ENCODE measurements around the gene SPATA45. TPM values are rescaled to one million over a fixed set of nuclear protein-coding genes. Genes with fewer than 3 reads are reported as not detected.

Gene SPATA45
- total and polyA plus RNA-seq, 4 donors: 0.28 TPM; not detected in 3

GRCh38 chr1:212825798-212826452, 21.5 kb downstream of the SPATA45 start:
- H3K36me3 ChIP-seq (ENCODE audit: control insufficient read depth in 4 of 4, insufficient read depth in 3 of 4, low read depth in 1 of 4, low read length in 3 of 4): no peaks in the 10 kb centered on the region
- WGBS: 96% methylated on average over 6 of the region's 6 CpGs
- no peaks in the 10 kb centered on the region for H3K27me3 ChIP-seq (ENCODE audit: control insufficient read depth in 4 of 4, insufficient read depth in 4 of 4, low read length in 3 of 4)
- H3K9ac ChIP-seq (ENCODE audit: low read depth in 1 of 2, low read length in 2 of 2): no peak overlapping the region
- no peak overlapping the region for H3K27ac ChIP-seq (ENCODE audit: low read depth in 1 of 2, low read length in 2 of 2)
- H3K4me3 ChIP-seq (ENCODE audit: low read depth in 1 of 3, low read length in 3 of 3): no peak overlapping the region
- TF ChIP-seq HNF4G (IDR thresholded peaks at IDR 0.05): no peak
- no peak for TF ChIP-seq TAF1 (conservative IDR thresholded peaks at IDR 0.05)
- TF ChIP-seq EGR1 (IDR thresholded peaks at IDR 0.05; ENCODE audit: low read depth in 2 of 2): no peak
- TF ChIP-seq ATF3 (IDR thresholded peaks at IDR 0.05): no peak
- peaks cover 3 to 10% (median 8%) of the 10 kb centered on the region in 4 donors for H3K9me3 ChIP-seq (ENCODE audit: control insufficient read depth in 4 of 4, low read length in 3 of 4)
- DNase-seq (ENCODE audit: low spot score): no peak
- H3K4me1 ChIP-seq (ENCODE audit: control insufficient read depth in 4 of 4, insufficient read depth in 4 of 4, low read length in 3 of 4): no peaks in the 10 kb centered on the region

- no peak for DNase-seq (ENCODE audit: low spot score)
- no peak overlapping the region for H3K27ac ChIP-seq (ENCODE audit: low read depth in 1 of 2, low read length in 2 of 2)
- TF ChIP-seq MAX (IDR thresholded peaks at IDR 0.05) (no peak), GABPA (IDR thresholded peaks at IDR 0.05 in 1 of 2, conservative IDR thresholded peaks at IDR 0.05 in 1 of 2) (no peak), HNF4G (IDR thresholded peaks at IDR 0.05) (no peak), ATF3 (IDR thresholded peaks at IDR 0.05) (no peak), ZBTB33 (IDR thresholded peaks at IDR 0.05) (no peak), JUND (IDR thresholded peaks at IDR 0.05) (no peak), SP1 (IDR thresholded peaks at IDR 0.05) (no peak), YY1 (IDR thresholded peaks at IDR 0.05) (no peak), FOXA2 (IDR thresholded peaks at IDR 0.05) (no peak), CTCF (IDR thresholded peaks at IDR 0.05; ENCODE audit: low read depth, low read length, missing input control) (no peak), REST (IDR thresholded peaks at IDR 0.05) (no peak), TAF1 (conservative IDR thresholded peaks at IDR 0.05) (no peak), FOXA1 (IDR thresholded peaks at IDR 0.05) (no peak), EGR1 (IDR thresholded peaks at IDR 0.05; ENCODE audit: low read depth in 2 of 2) (no peak), HNF4A (conservative IDR thresholded peaks at IDR 0.05) (no peak), RXRA (IDR thresholded peaks at IDR 0.05) (no peak)
- no peak overlapping the region for H3K9ac ChIP-seq (ENCODE audit: low read depth in 1 of 2, low read length in 2 of 2)
- WGBS: 97% methylated on average over 16 of the region's 16 CpGs
- H3K9me3 ChIP-seq (ENCODE audit: control insufficient read depth in 4 of 4, low read length in 3 of 4): peaks cover 3 to 10% (median 8%) of the 10 kb centered on the region in 4 donors
- no peaks in the 10 kb centered on the region for H3K36me3 ChIP-seq (ENCODE audit: control insufficient read depth in 4 of 4, insufficient read depth in 3 of 4, low read depth in 1 of 4, low read length in 3 of 4)
- H3K4me1 ChIP-seq (ENCODE audit: control insufficient read depth in 4 of 4, insufficient read depth in 4 of 4, low read length in 3 of 4): no peaks in the 10 kb centered on the region
- H3K4me3 ChIP-seq (ENCODE audit: low read depth in 1 of 3, low read length in 3 of 3): no peak overlapping the region
- no peaks in the 10 kb centered on the region for H3K27me3 ChIP-seq (ENCODE audit: control insufficient read depth in 4 of 4, insufficient read depth in 4 of 4, low read length in 3 of 4)
These were observed 23.2 kb downstream of the SPATA45 start for GRCh38 chr1:212824201-212824600.

Data from liver (tissue), 9 donors.